Heart left ventricle (tissue), 13 donors: ENCODE results near the gene CCDC192.

Source experiments
- POLR2A ChIP-seq, 2 donors: fragments of 450-650 bp; IDR thresholded peaks; one replicate each; pipeline ENCODE4 v1.6.1; 2017; ENCODE audit warnings: antibody characterized with exemption in 2 of 2, mild to moderate bottlenecking in 2 of 2, moderate library complexity in 2 of 2
- TF ChIP-seq, protein P1 (sequence below), 12 donors: fragments of 200-600 bp; sonication (generic) in 4 of 12; IDR thresholded peaks; one replicate each; pipeline versions ENCODE4 v1.5.0 to v1.8.0; 2018 to 2022; ENCODE audit warnings: antibody characterized with exemption in 12 of 12, mild to moderate bottlenecking in 5 of 12
- donor health status: ischemic (EF 13 %, LVEDD 7.1; RV severe dilation, severe dysfunction).
- donor health status: DM: no; HTN: yes; CAD: no.
- donor health status: DM: no; HTN: no; CAD: no.
- donor health status: ischemic (EF 25% LVEDD 6.9; RV normal size, moderate dysfunction).
- donor health status: ischemic (EF 25% LVEDD 5.7; RV mildly dilated, moderate dysfunction).
- donor health status: ischemic (EF 35%, LVEDD 5.7; RV mildly dilated, moderate dysfunction).
- donor health status: nonischemic (EF 11% LVEDD 7.7; RV severe dilation, severe dysfunction).
- donor health status: DM: yes; HTN: yes; CAD: no.
- donor health status: PGD.
- donor health status: ischemic (EF 29% LVEDD 5.4; RV normal size, mild dysfunction).
- donor health status: nonischemic (EF 23%, LVEDD 6.1; RV moderate dilation, normal function).

DNA sequence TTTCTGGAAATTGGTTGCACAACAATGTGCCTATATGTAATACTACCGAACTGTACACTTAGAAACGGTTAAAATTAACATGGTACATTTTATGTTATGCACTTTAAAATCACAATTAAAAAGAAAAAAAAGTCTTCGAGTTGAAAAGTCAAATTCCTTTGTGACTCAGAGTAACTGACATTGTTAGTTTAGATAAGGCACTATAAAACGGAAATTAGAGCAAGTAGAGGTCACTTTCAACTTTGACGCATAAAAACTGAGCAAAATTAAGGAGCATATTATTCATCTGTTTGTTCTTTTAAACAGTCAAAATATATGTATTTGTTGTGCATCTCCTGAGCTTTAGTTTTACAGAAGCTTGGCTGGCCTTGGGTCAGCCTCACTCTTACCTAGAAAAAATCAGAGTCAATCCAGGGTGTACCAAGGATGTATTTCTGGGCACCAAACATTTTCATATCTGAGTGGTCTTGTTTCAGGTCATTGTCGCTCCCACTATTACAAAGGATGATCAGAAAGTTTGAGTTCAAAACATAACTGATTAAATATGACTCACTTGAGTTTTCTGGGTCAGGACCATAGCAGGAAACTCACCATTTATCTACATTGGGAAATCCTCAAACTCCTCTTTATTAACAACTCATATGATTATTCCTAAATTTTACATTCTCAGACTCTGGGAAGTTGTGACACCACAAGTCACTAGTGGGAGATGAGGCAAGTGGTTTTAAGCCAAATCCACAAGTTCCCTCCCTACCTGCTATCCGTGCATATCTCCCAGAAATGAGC lies 160.6 kb downstream of the CCDC192 start:
- TF ChIP-seq, protein P1, sequence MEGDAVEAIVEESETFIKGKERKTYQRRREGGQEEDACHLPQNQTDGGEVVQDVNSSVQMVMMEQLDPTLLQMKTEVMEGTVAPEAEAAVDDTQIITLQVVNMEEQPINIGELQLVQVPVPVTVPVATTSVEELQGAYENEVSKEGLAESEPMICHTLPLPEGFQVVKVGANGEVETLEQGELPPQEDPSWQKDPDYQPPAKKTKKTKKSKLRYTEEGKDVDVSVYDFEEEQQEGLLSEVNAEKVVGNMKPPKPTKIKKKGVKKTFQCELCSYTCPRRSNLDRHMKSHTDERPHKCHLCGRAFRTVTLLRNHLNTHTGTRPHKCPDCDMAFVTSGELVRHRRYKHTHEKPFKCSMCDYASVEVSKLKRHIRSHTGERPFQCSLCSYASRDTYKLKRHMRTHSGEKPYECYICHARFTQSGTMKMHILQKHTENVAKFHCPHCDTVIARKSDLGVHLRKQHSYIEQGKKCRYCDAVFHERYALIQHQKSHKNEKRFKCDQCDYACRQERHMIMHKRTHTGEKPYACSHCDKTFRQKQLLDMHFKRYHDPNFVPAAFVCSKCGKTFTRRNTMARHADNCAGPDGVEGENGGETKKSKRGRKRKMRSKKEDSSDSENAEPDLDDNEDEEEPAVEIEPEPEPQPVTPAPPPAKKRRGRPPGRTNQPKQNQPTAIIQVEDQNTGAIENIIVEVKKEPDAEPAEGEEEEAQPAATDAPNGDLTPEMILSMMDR (IDR thresholded peaks at IDR 0.05): no peak
- no peak for TF ChIP-seq POLR2A (IDR thresholded peaks at IDR 0.05)
